Activated CD8-positive, alpha-beta T cell treated with anti-CD3 and anti-CD28 coated beads for 36 hours (primary cell): ENCODE measurements around the gene MAP2K5. TPM values are rescaled to one million over a fixed set of nuclear protein-coding genes. Genes with fewer than 3 reads are reported as not detected.

ENCODE experiments used
- ATAC-seq: fragments of 200-7000 bp; cut with Tn5 transposase; one replicate; pipeline ENCODE4 v1.10.0; 2021; ENCODE audit warnings: mild to moderate bottlenecking, moderate library complexity
- CTCF ChIA-PET: fragments of 350-600 bp; sonication (Branson Sonifier 250); formaldehyde crosslinking; loops from one replicate; lab custom pipeline; 2021; ENCODE audit warnings: antibody characterized with exemption; lab: Charles Lee
- POLR2A ChIA-PET: fragments of 350-600 bp; sonication (Branson Sonifier 250); formaldehyde crosslinking; loops from one replicate; lab custom pipeline; 2021; ENCODE audit warnings: antibody characterized with exemption; lab: Charles Lee
- DNase-seq: peaks from one replicate; pipeline ENCODE4 v3.0.0-alpha.2; 2020
- H3K27ac Mint-ChIP-seq: one replicate; pipeline ENCODE4 v1.8.0; 2021; ENCODE audit warnings: mild to moderate bottlenecking, mixed read lengths
- H3K27me3 Mint-ChIP-seq: one replicate; pipeline ENCODE4 v1.8.0; 2021; ENCODE audit warnings: mixed read lengths
- H3K36me3 Mint-ChIP-seq: one replicate; pipeline ENCODE4 v1.8.0; 2021; ENCODE audit warnings: low read depth, mixed read lengths
- H3K4me1 Mint-ChIP-seq: one replicate; pipeline ENCODE4 v1.8.0; 2021; ENCODE audit warnings: low read depth, mixed read lengths
- H3K4me3 Mint-ChIP-seq: one replicate; pipeline ENCODE4 v1.8.0; 2021; ENCODE audit warnings: mild to moderate bottlenecking, moderate library complexity, mixed read lengths
- H3K9me3 Mint-ChIP-seq: one replicate; pipeline ENCODE4 v1.8.0; 2021; ENCODE audit warnings: mixed read lengths
- CTCF ChIP-seq: fragments of 200-600 bp; IDR thresholded peaks from one replicate; pipeline ENCODE4 v1.8.0; 2022; ENCODE audit warnings: antibody characterized with exemption, mild to moderate bottlenecking
- intact Hi-C: fragments of 100-400 bp; cut with micrococcal nuclease; formaldehyde crosslinking; loops from one replicate; pipeline ENCODE4 v1.10.0; 2022
- total RNA-seq, 2 experiments: library from RNA; stranded (reverse); gene quantifications; one replicate each; pipeline ENCODE4 v1.2.3, GENCODE V29; 2021

The MAP2K5 gene
- total RNA-seq, 2 experiments from 2014 or later, result 19.0 to 21.1 TPM

GRCh38 chr15:67760901-67761300 is 218.4 kb downstream of the MAP2K5 start:
- no peak for ATAC-seq
- Mint-ChIP-seq H3K36me3 (peaks cover 5% of the 10 kb centered on the region), H3K27me3 (no peaks in the 10 kb centered on the region), H3K4me1 (peaks cover 73% of the 10 kb centered on the region), H3K9me3 (no peaks in the 10 kb centered on the region), H3K27ac (no peak overlapping the region), H3K4me3 (no peak overlapping the region)
- DNase-seq, result no peak
- POLR2A ChIA-PET, result no interaction called here
- no peak for TF ChIP-seq CTCF
- intact Hi-C loops, result loop anchor here (10.0 kb wide), 1 partner anchor 216 kb away; the partner anchor contains the start of gene MAP2K5
- CTCF ChIA-PET, result interaction anchor here (1.9 kb wide), 1 partner anchor 14 kb away, joined by 6 read pairs; no protein-coding TSS in a partner anchor

- no peak for TF ChIP-seq CTCF
- Mint-ChIP-seq H3K4me1 (peaks cover 74% of the 10 kb centered on the region), H3K9me3 (no peaks in the 10 kb centered on the region), H3K27ac (peak overlapping the region; percentile 30), H3K27me3 (no peaks in the 10 kb centered on the region), H3K36me3 (peaks cover 5% of the 10 kb centered on the region), H3K4me3 (no peak overlapping the region)
- ATAC-seq, result no peak
- DNase-seq, result no peak
- intact Hi-C loops, result loop anchor here (10.0 kb wide), 1 partner anchor 217 kb away; the partner anchor contains the start of gene MAP2K5
- ChIA-PET POLR2A (interaction anchor here (1.8 kb wide), 1 partner anchor 14 kb away, joined by 8 read pairs; no protein-coding TSS in a partner anchor), CTCF (interaction anchor here (1.9 kb wide), 1 partner anchor 14 kb away, joined by 6 read pairs; no protein-coding TSS in a partner anchor)
These were observed 218.8 kb downstream of the MAP2K5 start for GRCh38 chr15:67761343-67761742.

GRCh38 chr15:67762610-67763368 is 220.3 kb downstream of the MAP2K5 start:
- DNase-seq (peak; percentile 81), ATAC-seq (peak; percentile 94)
- POLR2A ChIA-PET, result interaction anchor here (1.2 to 1.9 kb wide), 3 partner anchors 16 to 18 kb away, joined by 5 to 8 read pairs (median 6); no protein-coding TSS in a partner anchor
- Mint-ChIP-seq H3K27me3 (no peaks in the 10 kb centered on the region), H3K4me1 (peaks cover 67% of the 10 kb centered on the region), H3K4me3 (peak overlapping the region; percentile 8), H3K36me3 (peaks cover 5% of the 10 kb centered on the region), H3K9me3 (no peaks in the 10 kb centered on the region), H3K27ac (peak overlapping the region; percentile 78)
- no peak for TF ChIP-seq CTCF
- CTCF ChIA-PET, result no interaction called here
- intact Hi-C loops, result loop anchor here (10.0 kb wide), 1 partner anchor 218 kb away; the partner anchor contains the start of gene MAP2K5

- Mint-ChIP-seq H3K36me3 (peaks cover 5% of the 10 kb centered on the region), H3K27me3 (no peaks in the 10 kb centered on the region), H3K4me3 (no peak overlapping the region), H3K4me1 (peaks cover 56% of the 10 kb centered on the region), H3K9me3 (no peaks in the 10 kb centered on the region), H3K27ac (no peak overlapping the region)
- ATAC-seq, result no peak
- no peak for TF ChIP-seq CTCF
- POLR2A ChIA-PET, result interaction anchor here (1.6 kb wide), 1 partner anchor 18 kb away, joined by 4 read pairs; no protein-coding TSS in a partner anchor
- DNase-seq, result no peak
- intact Hi-C loops, result loop anchor here (10.0 kb wide), 1 partner anchor 221 kb away; the partner anchor contains the start of gene MAP2K5
- CTCF ChIA-PET, result no interaction called here
These were observed 223.2 kb downstream of the MAP2K5 start for GRCh38 chr15:67765701-67766100.

- ATAC-seq (no peak), DNase-seq (no peak)
- Mint-ChIP-seq H3K4me1 (peaks cover 45% of the 10 kb centered on the region), H3K27ac (no peak overlapping the region), H3K36me3 (peaks cover 5% of the 10 kb centered on the region), H3K9me3 (no peaks in the 10 kb centered on the region), H3K4me3 (no peak overlapping the region), H3K27me3 (no peaks in the 10 kb centered on the region)
- intact Hi-C loops, result loop anchor here (10.0 kb wide), 1 partner anchor 222 kb away; the partner anchor contains the start of gene MAP2K5
- TF ChIP-seq CTCF, result no peak
- ChIA-PET POLR2A (no interaction called here), CTCF (no interaction called here)
These were observed 224.5 kb downstream of the MAP2K5 start for GRCh38 chr15:67766968-67767367.
